Dermis blood vessel endothelial cell (primary cell): ENCODE measurements around the gene DUS1L. TPM values are rescaled to one million over a fixed set of nuclear protein-coding genes. Genes with fewer than 3 reads are reported as not detected.

Experiments
- DNase-seq: peaks from one replicate; pipeline ENCODE4 v3.0.0; 2010
- total RNA-seq: library from RNA; depleted of rRNA; stranded (reverse); fragments of >200 nt; gene quantifications from 2 replicates; pipeline ENCODE4 v1.2.3, GENCODE V29; 2014

The DUS1L gene
- total RNA-seq, 1 donor from 2014 or later: 72.5 TPM

GRCh38 chr17:82087961-82088837 lies 22.6 kb upstream of the DUS1L start:
- no peak for DNase-seq

DNA sequence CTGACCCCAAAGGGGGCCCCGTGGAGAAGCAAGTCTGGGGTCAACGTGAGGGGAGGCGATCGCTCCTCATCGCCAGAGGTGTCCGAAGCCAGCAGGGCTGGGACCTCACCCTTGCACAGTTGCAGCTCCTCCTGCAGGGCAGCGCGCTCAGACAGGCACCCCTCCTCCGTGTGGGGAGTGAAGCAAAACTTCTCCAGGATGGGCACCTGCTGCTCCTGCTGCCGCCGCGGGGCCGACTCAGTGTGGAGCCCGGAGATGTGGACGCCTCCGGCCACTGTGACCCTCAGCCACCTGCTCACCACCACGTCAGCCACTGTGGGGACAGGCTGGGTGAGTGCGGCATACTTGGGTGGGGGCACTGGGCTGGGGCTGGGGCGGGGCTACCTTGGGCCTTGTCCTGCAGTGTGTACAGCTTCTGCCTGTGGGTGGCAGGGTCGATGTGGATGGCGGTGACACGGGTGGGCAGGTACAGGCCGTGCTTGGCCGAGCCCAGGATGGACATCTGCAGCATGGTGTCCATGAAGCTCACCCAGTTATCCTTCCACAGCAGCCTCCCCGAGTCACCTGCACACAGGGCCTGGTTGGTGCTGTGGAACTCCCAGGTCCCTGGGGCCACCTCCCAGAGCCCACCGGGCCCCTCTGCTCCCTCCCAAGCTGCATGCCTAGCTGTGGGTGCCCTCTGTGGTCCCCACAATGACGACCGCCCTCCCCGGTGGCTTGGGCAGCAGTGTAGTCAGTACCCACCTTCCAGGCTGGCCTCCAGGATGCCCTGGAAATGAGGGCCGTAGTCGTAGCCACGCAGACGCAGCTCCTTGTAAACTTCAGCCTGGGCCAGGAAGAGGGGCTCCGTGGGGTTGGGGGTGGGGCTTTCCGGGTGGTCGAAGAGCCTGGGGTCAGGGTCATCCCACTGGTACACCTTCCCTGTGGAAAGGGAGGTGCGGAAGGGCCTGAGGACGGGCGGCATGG lies 21.6 kb upstream of the DUS1L start:
- DNase-seq: no peak

DNA sequence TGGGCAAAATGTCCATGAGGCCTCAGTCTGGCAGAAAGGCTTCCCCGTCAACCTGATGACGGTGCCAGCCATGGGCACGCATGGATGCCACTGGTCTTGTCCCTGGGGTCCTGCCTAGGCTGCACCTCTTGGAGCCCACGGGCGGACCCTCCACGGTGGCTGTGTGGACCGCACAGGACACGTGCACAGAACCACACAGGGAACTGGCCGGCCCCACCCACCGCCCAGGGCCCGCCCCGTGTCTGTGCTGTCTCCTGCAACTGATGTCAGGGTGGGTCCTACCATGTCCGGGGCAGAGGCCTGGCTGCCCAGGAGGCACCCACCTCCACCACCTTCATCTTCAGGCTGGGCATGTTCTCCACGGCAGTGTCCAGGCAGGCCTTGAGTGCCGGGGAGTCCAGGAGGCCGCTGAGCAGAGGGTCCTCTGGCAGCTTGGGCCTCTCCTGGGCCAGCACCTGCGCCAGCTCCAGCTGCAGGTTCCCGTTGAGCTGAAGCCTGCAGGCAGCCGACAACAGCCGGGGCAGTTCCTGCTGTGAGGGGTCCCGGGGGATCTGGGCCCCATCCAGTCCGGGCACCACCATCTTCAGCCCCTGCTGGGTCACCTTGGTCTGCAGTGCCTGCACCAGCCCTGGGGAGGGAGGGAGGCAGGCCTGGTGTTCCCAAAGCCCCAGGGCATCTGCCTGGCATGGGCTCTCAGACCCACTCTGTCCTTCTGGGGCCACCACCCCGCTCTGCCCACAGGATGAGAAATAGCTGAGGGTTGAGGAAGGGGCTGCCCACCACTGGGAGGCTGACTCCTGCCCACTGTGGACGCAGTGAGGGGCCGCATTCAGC lies 20.5 kb upstream of the DUS1L start:
- DNase-seq: no peak

GRCh38 chr17:82085031-82085861 lies 19.6 kb upstream of the DUS1L start:
- DNase-seq: no peak

DNA sequence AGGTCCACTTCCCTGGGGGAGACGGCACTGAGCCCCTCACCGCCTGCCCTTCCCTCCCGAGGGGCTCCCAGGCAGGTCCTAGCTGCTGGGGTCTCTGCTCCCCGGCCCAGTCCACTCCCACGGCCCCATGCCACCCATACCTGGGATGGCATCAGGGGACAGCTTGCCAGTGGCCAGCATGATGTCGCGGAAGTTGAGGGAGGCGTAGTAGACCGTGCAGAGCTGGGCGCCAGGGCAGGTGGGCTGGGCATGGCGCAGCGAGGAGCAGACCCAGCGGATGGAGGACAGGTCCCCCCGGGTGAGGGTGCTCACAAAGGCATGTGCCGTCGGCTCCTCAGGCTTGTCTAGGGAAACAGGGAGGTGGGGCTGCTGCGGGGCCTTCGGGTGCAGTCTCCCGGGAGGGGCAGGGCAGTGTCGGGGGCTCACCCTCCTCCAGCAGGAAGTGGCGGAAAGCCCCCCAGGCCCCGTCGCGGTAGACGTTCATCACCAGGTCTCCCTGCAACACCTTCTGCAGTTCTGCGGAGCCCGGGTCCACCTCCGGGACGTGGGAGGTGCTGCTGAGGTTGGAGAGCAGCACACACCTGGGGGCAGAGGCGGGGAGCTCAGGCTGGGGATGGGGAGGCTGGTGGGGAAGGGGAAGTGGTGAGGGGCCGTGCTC lies 18.9 kb upstream of the DUS1L start:
- no peak for DNase-seq

DNA sequence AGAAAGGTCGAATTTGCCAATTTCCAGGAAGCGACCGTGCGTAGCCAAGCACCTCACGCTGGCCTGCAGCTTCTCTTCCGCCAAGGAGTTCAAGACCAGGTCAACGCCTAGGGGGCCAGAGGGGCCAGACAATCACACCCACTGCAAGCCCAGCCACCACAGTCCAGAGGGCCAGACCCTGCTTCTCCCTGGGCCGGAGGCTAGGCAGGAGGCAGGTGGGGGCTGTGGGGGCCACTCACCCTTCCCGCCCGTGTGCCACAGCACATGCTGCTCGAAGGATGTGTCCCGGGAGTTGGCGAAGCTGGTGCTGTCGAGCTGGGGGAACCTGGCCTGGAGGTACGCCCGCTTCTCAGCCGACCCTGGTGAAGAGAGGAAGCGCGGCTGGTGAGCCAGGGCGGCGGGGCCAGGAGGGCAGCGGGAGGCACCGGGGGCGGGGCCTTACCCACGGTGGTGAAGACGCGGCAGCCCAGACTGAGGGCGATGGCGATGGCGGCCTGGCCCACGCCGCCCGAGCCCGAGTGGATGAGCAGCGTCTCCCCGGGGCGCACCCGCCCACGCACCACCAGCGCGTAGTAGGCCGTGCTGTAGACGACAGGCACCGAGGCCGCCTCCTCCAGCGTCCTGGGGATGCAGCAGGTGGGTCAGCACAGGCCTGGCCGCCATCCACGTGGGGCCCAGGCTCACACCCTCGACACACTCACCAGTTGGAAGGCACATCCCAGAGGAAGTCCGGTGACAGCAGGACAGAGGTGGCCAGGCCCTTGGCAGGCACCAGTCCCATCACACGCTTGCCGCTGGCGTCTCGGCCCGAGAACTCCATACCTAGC lies 18.1 kb upstream of the DUS1L start:
- DNase-seq: no peak

GRCh38 chr17:82083009-82083408 lies 17.4 kb upstream of the DUS1L start:
- DNase-seq: no peak

DNA sequence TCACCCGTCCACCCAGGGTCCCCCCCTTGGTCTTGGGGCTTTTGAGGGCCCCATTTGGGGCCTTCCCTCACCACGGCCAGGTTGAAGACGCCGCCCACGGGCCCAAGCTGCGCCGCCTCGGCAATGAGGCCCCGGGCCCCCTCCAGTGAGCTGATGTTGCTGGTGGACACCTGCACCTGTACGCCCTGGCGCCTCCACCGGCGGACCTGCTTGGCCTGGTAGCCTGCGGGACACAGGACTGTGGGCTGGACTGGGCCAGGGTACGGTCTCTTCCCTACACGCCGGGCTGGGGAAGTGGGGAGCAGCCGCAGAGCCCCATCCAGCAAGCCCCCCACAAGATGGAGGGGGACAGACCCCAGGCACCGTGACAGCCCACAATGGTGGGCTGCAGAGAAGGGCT lies 16.9 kb upstream of the DUS1L start:
- DNase-seq: no peak

GRCh38 chr17:82081966-82082365 lies 16.4 kb upstream of the DUS1L start:
- no peak for DNase-seq

- DNase-seq: no peak
Measured at GRCh38 chr17:82081546-82081945, 15.9 kb upstream of the DUS1L start.

DNA sequence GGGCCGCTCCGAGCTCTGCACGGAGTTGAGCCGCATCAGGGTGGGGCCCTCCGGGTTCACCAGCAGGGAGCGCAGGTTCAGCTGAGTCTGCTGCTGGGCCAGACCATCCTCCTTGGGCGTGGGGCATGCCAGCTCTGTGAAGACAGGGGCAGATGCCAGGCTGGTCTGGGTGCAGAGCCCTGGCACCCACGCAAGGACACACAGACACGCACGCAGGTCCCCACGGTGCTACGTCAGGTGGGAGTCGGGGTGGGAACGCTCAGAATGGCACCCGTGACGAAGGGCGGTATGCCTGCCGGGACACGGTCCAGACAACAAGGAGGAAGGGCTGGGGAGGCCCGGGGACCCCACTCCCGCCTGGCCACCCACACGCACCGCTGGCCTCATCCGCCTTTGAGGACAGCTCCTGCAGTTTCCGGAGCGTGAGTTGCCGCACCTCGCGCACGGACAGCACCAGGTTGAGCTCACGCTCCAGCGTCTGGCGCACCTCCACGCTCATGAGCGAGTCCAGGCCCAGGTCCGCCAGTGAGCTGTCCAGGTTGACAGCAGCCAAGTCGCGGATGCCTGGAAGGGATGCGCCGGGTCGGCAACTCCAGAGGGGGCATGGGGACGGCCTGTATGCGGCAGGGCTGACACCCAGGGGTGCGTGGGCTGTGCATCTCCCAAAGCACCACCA lies 15.3 kb upstream of the DUS1L start:
- no peak for DNase-seq

- DNase-seq: no peak
Measured at GRCh38 chr17:82080048-82080788, 14.6 kb upstream of the DUS1L start.

GRCh38 chr17:82079001-82079677 lies 13.5 kb upstream of the DUS1L start:
- DNase-seq: no peak

DNA sequence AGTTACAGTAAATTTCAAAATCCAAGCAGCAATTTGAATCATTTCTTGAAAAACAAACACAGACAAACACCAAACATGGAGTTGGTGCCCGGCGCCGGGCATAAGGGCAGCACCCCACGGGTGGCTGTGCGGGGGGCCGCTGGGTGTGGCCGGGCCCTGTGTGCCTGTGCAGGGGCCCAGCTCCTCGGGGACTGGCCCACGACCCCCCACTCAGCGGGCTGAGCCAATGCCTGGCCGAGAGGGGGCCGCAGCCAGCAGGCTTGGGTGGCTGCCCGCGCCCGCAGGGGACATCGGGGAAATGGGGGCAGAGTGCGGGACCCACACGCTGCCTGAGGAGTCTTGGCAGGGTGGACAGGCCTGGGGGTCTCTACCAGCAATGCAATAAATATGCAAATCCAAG lies 12.8 kb upstream of the DUS1L start:
- DNase-seq: no peak

DNA sequence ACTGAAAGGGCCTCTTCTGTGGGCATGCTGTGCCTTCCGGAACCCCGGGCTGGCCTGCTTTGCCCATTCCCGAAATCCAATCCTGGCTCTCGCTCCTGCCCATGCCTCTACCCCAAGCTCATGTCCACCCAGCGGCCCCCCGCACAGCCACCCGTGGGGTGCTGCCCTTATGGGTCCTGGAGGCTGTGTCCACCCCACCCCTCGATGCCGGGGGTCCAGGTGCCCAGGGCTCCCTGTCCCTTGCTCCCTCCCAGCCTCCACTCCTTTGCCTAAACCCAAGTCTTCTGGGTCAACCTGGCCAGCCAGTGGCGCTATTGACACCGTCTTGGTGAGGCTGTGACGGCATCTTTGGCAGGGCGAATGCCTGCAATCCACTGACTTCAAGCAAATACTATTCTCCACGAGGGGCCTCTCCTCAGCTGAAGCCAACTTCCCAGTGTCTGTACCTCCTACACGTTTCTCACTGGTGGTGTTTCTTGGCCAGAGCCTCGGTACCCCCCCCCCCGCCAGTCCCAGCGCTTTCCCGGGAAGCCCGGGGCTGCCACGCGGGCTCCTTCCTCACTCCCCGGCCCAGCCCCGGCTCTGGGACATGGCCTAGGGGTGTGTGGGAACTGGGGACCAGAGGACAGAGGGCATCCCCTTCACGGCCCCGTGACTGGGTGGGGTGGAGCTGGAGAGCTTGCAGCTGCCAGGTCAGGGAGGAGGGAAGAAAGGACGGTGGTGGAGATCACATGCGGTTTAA lies 12.2 kb upstream of the DUS1L start:
- DNase-seq: no peak

DNA sequence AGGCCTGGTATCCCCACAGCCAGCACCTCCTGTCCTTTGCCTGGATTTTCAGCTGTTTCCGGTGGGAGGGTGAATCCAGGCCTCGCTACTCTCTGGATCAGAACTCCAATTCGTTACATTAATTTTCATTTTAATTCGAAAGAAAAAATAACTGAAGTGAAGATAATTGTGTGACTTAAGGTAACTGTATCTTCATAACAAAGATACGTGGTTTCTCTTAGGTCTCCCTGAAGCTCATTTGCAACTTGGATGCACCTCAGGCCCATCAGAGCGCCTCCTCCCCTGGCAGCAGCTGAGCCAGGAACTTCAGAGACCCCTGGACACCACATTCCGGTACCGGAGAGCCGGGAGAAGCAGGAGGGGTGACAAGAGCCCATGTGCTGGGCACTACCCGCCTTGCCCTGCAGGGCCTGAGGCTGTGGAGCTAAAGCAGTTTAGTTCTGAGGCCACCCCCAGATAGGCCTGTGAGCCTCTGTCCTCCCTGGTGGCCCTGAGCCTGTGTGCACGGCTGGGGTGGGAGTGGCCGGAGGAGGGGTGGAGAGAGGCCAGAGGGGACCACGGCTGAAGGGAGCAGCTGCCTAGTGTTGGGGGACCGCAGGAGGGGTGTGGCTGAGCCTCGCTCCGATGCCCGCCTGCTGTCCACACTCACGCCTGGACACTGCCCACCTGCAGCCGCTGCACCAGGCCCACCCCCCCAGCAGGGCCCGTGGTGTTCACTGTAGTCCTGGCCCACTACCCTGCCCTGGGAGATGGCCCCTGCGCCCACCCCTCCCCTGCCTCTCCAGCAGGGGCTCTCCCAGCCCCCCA lies 11.4 kb upstream of the DUS1L start:
- no peak for DNase-seq
